GM19452 (cell line): Measurements from ENCODE around the gene KHDC3L.

Experiments
- ATAC-seq: cut with Tn5 transposase; IDR thresholded peaks from one replicate; pipeline ENCODE4 v1.9.1; 2021; ENCODE audit not compliant: unreplicated experiment

KHDC3L gene

DNA sequence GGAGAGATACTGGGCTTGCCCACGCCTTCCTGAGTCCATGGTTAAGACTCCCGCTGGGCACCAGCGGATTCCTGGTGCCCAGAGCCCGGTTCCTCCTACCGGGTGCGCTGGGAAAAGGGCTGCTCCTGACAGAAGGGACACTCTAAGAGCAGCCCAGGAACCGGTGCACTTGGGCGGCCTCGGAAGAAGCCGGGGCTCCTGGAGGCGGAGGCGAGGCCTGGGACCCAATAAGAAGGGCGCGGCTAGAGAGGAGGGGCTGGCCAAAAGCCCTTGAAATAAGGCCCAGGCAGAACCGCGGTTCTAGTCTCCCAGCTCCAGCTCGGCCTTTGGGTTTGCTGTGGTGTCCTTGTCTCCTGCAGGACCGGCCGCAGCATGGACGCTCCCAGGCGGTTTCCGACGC, at the start of gene KHDC3L:
TSS of gene KHDC3L (plus strand) at position 301 of the 400 bp plus-strand sequence. CDS start at position 373, 72 bp downstream.
- ATAC-seq, result no peak

- no peak for ATAC-seq
These were observed 47.6 kb upstream of the KHDC3L start for GRCh38 chr6:73314577-73315492.

- ATAC-seq, result no peak
These were observed 39.1 kb upstream of the KHDC3L start for GRCh38 chr6:73323323-73323722.

GRCh38 chr6:73325656-73326055, 36.8 kb upstream of the KHDC3L start:
- no peak for ATAC-seq

GRCh38 chr6:73328790-73329189, 33.7 kb upstream of the KHDC3L start:
- ATAC-seq, result no peak

GRCh38 chr6:73329201-73329600, 33.3 kb upstream of the KHDC3L start:
- ATAC-seq, result no peak

- no peak for ATAC-seq
These were observed 23.1 kb upstream of the KHDC3L start for GRCh38 chr6:73339340-73339739.

DNA sequence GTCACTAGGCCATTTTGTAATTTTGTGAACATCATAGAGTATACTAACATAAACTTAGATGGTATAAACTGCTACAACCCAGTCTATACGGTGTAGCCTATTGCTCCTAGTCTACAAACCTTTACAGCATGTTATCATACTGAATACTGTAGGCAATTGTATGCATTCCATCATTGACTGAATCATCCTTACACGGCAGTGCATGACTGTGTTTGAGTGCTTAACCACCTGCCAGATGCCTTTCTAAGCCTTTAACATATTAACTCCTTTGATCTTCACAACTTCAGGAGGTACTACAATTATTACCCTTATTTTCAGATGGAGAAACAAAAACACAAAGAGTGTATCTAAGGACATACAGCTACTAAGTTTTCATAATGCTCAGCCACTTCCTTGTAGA, 22.4 kb upstream of the KHDC3L start:
- ATAC-seq, result no peak

DNA sequence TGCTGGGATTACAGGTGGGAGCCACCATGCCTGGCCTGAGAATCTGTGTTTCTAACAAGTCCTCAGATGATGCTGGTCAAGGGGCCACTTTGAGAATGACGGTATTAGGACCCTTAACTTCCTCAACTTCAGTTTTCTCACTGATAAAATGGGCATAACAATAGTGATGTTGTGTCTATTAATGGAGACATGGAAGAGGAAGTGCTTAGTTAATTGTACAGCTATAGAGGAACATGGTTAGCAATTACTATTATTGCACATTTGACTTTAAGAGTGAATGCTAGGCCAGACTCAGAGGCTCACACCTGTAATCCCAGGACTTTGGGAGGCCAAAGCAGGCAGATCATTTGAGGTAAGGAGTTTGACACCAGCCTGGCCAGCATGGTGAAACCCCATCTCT, 21.1 kb upstream of the KHDC3L start:
- no peak for ATAC-seq

DNA sequence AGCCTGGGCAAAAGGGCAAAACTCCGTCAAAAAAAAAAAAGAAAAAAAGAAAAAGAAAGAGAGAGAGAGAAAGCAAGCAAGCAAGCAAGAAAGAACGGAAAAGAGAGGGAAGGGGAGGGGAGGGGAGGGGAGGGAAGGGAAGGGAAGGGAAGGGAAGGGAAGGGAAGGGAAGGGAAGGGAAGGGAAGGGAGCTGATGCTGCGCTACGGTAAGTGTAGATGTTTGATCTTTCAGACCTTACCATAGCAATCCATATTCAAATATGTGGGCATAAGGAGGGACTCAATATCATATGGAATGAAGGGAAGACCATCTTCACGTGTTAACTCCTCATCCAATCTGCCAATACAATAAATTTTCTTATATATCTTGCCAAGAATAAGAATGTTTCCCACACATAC, 20.3 kb upstream of the KHDC3L start:
- no peak for ATAC-seq

- ATAC-seq, result no peak
These were observed 19.3 kb upstream of the KHDC3L start for GRCh38 chr6:73343164-73343563.

GRCh38 chr6:73348550-73349204, 13.8 kb upstream of the KHDC3L start:
- no peak for ATAC-seq

DNA sequence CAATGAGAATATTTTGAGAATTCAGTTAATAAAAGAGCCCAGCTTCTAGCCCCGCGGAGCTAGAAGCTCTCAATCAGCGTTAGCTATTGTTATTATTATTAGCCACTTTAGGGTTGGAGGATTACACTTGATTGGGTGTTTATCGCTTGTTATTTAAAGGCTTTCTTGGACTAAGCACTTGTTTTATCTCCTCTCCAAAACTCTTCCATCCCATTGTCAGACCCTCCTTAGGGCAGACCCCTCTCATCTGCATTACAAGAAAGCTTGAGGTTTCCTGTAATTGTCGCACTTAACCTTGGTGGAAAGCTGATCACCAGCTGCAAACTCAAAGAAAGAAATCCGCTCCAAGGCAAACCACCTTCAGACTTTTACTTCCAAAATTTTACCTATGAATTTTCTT, 13.1 kb upstream of the KHDC3L start:
- ATAC-seq, result no peak

DNA sequence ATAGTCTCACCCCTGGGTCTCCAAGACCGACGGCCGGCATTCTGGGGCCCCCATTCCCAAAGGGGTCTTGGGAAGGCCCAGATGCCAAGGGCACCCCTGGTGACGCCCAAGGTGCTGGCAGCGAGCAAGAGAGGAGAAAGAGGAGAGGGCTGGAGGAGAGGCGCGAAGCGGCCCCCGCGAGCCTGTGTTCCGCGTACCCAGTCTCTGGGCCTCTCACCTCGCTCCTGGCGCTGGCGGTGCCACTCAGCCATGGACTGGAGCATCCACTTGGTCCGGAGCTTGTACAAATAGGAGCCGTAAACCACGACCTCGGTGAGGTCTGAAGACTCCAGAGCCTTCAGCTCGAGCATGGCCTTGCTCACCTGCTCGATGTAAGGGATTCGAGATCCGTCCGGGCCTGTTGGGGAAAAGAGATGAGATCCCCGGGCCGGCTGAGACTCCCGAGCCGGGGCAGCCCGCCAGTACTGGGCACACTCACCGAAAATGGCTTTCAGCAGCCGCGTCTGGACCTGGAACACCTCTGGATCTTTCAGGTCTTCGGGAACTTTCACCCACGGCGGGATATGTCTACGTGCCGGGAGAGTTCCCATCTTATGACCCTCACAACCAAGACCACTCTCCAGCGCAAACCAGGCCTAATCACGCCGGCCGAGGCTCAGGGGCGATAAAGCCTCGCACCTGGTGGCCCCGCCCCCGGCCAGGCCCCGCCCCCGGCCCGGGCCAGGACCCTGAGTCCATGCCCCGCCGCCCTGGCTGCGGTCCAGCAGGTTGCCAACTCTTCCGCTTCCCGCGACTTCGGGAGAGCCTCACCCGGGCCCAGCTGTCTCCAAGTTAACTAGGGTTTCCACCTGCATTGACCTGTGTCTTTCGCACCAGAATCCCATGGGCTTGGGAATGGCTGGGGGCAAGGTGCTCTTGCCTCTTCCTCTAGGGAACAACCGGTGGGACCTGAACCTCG, 8.5 kb upstream of the KHDC3L start, which contains the start of gene DPPA5:
TSS of gene DPPA5 (minus strand) at position 641 of the 958 bp plus-strand sequence. CDS start at position 590, 51 bp downstream.
- no peak for ATAC-seq

DNA sequence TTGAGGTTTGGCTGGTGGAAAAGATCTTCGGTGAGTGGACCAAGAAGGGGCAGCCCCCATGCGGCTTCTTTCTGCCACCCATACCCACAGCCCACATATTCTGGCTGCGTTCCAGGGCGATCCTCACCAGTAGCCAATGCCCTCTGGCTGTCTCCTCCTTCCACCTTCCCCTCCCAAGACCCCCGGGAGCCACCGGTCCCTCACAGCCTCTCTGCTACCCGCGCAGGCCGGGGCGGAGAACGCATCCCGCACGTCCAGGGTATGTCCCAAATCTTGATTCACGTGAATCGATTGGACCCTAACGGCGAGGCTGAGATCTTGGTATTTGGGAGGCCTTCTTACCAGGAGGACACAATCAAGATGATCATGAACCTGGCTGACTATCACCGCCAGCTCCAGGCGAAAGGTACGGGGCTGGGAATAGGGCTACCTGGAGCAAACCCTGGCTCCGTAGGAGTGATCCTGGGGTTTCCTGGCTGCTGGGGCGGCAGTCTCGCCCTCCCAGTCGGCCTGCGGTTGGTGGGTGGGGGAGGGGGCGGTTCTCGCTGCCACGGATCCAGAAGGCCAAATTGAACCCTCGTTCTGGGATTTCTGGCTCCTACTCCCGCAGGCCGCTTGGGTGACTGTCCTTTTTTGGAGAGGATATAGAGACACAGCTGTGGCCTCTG, 545 bp downstream of the KHDC3L start:
- no peak for ATAC-seq

- ATAC-seq, result no peak
These were observed 1.0 kb downstream of the KHDC3L start for GRCh38 chr6:73363537-73363875.

DNA sequence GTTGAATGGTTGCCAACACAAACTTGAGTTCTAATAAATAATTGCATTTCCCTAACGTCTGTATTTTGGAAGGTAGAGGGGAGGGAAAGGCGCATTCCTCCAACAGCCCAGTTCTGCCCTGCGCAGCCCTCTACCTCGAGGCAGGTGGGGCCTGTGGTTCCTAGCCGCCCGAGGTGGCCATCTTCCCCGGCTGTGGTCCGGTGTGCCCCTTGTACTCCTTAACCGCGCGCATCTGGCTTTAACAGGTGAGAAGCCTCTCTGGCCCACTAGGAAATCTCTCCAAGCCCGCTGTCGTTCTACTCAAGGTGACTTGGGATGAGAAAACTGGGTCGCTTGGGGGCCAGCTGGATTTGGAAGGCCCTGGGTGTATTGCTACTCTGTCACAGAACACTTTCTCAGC, 1.7 kb downstream of the KHDC3L start:
- no peak for ATAC-seq

GRCh38 chr6:73364549-73364948, 2.1 kb downstream of the KHDC3L start:
- no peak for ATAC-seq

- no peak for ATAC-seq
These were observed 5.4 kb downstream of the KHDC3L start for GRCh38 chr6:73367761-73368355.

DNA sequence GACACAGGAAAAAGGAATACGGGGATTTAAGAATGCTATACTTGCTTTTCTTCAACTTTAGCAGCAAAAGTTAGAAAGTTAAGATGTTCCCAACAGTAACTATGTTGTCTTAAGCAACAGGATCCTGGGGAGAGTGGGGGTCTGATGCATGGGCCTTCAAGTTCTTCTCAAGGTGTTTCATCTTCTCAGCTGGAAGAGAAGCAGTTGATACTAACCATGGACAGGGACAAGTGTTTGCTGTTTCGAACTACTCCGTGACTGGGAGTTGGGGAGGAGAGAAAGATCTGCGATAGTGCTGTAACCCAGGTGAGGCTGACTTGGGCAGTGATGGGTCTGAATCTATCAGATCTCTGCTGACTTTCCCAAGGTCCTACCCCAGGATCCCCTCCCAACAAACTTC, 6.2 kb downstream of the KHDC3L start:
- no peak for ATAC-seq
